ENCODE measurements around the gene AADACL2. TPM values are rescaled to one million over a fixed set of nuclear protein-coding genes. Genes with fewer than 3 reads are reported as not detected.
"Not testable (repeated sequence)": the region's sequence is repeated elsewhere in the genome, so short reads cannot be mapped to it uniquely, and the experiment has no call there.

AADACL2 gene
- total RNA-seq, 1 experiment from 2014 or later: not detected

DNA sequence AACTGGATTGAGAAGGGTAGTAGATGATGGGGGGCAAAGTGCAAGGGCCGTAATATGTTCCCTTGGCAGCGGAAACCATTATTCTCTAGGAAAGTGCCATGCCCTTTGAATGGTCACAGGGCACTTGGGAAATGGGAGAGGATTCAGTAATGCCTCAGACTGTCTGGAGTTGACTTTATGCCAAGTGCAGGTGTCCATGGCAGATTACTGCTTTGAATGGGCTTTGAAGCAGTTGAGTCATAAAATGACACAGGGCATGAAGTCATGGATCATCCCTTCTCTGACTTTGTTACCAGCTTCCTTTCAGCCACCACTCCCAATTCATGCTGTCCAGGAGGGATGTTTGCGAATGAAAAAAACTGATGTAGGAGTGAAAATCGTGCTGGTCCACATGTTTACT lies 20.1 kb downstream of the AADACL2 start:
- H3K27ac Mint-ChIP-seq (ENCODE audit: low read depth, unreplicated experiment): no peak overlapping the region
- no TSS peak for BruUV-seq (replicated peaks)
- H3K9me3 Mint-ChIP-seq (ENCODE audit: unreplicated experiment): peaks cover 9% of the 10 kb centered on the region
- H3K36me3 Mint-ChIP-seq (ENCODE audit: insufficient read depth, unreplicated experiment): peaks cover 6% of the 10 kb centered on the region
- DNase-seq (ENCODE audit: unreplicated experiment): peak; percentile 18
- POLR2A ChIA-PET: no interaction called here
- H3K4me3 Mint-ChIP-seq (ENCODE audit: unreplicated experiment): no peak overlapping the region
- peaks cover 15% of the 10 kb centered on the region for H3K4me1 Mint-ChIP-seq (ENCODE audit: insufficient read depth, unreplicated experiment)
- CTCF ChIA-PET: interaction anchor here (1.0 kb wide), 1 partner anchor 9 kb away, joined by 3 read pairs; no protein-coding TSS in a partner anchor
- TF ChIP-seq, protein P1, sequence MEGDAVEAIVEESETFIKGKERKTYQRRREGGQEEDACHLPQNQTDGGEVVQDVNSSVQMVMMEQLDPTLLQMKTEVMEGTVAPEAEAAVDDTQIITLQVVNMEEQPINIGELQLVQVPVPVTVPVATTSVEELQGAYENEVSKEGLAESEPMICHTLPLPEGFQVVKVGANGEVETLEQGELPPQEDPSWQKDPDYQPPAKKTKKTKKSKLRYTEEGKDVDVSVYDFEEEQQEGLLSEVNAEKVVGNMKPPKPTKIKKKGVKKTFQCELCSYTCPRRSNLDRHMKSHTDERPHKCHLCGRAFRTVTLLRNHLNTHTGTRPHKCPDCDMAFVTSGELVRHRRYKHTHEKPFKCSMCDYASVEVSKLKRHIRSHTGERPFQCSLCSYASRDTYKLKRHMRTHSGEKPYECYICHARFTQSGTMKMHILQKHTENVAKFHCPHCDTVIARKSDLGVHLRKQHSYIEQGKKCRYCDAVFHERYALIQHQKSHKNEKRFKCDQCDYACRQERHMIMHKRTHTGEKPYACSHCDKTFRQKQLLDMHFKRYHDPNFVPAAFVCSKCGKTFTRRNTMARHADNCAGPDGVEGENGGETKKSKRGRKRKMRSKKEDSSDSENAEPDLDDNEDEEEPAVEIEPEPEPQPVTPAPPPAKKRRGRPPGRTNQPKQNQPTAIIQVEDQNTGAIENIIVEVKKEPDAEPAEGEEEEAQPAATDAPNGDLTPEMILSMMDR (IDR thresholded peaks at IDR 0.05; ENCODE audit: unreplicated experiment): no peak
- no peaks in the 10 kb centered on the region for H3K27me3 Mint-ChIP-seq (ENCODE audit: insufficient read depth, unreplicated experiment)
- intact Hi-C loops (cut with micrococcal nuclease): no loop called here

DNA sequence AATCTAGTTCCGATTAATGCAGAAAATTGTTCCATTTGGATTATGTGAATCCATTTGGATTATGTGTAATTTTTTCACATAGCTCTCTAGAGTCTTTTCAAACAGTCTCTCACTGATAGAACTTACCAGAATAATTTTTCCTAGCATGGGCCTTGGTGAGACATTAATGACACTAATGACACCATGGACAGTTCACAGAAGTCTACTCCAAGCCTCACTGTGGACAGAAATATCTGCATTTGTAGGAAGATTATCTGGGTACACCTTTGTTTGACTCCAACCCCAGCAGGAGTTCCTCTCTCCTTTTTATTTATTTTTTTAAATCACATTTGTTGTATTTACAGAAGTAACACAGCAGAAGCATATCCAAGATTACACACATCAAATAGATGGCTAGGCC lies 27.9 kb downstream of the AADACL2 start:
- no peaks in the 10 kb centered on the region for H3K27me3 Mint-ChIP-seq (ENCODE audit: insufficient read depth, unreplicated experiment)
- no peaks in the 10 kb centered on the region for H3K36me3 Mint-ChIP-seq (ENCODE audit: insufficient read depth, unreplicated experiment)
- no peak overlapping the region for H3K4me3 Mint-ChIP-seq (ENCODE audit: unreplicated experiment)
- POLR2A ChIA-PET: no interaction called here
- no peaks in the 10 kb centered on the region for H3K9me3 Mint-ChIP-seq (ENCODE audit: unreplicated experiment)
- no TSS peak for BruUV-seq (replicated peaks)
- CTCF ChIA-PET: interaction anchor here (0.6 to 0.9 kb wide), 3 partner anchors 75 to 541 kb away, joined by 3 read pairs; no protein-coding TSS in a partner anchor
- H3K4me1 Mint-ChIP-seq (ENCODE audit: insufficient read depth, unreplicated experiment): peaks cover 8% of the 10 kb centered on the region
- H3K27ac Mint-ChIP-seq (ENCODE audit: low read depth, unreplicated experiment): no peak overlapping the region
- DNase-seq (ENCODE audit: unreplicated experiment): no peak
- TF ChIP-seq, protein P1 (IDR thresholded peaks at IDR 0.05; ENCODE audit: unreplicated experiment): no peak
- intact Hi-C loops (cut with micrococcal nuclease): no loop called here

DNA sequence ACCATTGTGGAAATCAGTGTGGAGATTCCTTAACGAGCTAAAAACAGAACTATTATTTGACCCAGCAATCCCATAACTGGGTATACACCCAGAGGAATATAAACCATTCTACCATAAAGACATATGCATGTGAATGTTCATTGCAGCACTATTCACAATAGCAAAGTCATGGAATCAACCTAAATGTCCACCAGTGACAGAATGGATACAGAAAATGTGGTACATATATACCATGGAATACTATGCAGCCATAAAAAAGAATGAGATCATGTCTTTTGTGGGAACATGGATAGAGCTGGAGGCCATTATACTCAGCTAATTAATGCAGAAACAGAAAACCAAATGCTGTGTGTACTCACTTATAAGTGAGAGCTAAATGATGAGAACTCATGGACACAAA lies 31.0 kb downstream of the AADACL2 start:
- intact Hi-C loops (cut with micrococcal nuclease); H3K9me3 Mint-ChIP-seq (ENCODE audit: unreplicated experiment); H3K27me3 Mint-ChIP-seq (ENCODE audit: insufficient read depth, unreplicated experiment); BruUV-seq (replicated peaks); CTCF ChIA-PET; DNase-seq (ENCODE audit: unreplicated experiment); H3K36me3 Mint-ChIP-seq (ENCODE audit: insufficient read depth, unreplicated experiment); H3K4me1 Mint-ChIP-seq (ENCODE audit: insufficient read depth, unreplicated experiment); POLR2A ChIA-PET; H3K27ac Mint-ChIP-seq (ENCODE audit: low read depth, unreplicated experiment); H3K4me3 Mint-ChIP-seq (ENCODE audit: unreplicated experiment): not testable (repeated sequence)

DNA sequence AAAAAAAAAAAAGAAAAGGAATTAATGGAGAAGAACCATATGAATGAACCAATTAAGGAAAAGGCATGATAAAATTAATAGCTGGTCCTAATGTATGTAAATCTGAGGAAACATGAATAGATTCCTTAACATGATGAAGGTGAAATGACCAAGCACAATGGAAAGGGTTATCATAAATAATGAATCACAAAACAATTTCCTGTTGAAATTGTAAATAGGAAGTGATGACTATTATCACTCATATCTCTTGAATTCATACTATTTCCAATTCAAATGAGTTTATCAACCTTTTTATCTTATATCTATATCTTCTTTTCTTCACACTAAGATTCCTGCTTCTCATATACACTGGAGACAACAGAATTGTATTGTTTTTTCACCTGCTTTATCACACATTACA lies 32.0 kb downstream of the AADACL2 start:
- Mint-ChIP-seq H3K4me1 (ENCODE audit: insufficient read depth, unreplicated experiment) (peaks cover 10% of the 10 kb centered on the region), H3K27ac (ENCODE audit: low read depth, unreplicated experiment) (no peak overlapping the region), H3K9me3 (ENCODE audit: unreplicated experiment) (no peaks in the 10 kb centered on the region), H3K4me3 (ENCODE audit: unreplicated experiment) (no peak overlapping the region), H3K27me3 (ENCODE audit: insufficient read depth, unreplicated experiment) (no peaks in the 10 kb centered on the region), H3K36me3 (ENCODE audit: insufficient read depth, unreplicated experiment) (peaks cover 6% of the 10 kb centered on the region)
- POLR2A ChIA-PET: interaction anchor here (0.6 kb wide), 1 partner anchor 13 kb away, joined by 5 read pairs; no protein-coding TSS in a partner anchor
- no TSS peak for BruUV-seq (replicated peaks)
- TF ChIP-seq, protein P1 (IDR thresholded peaks at IDR 0.05; ENCODE audit: unreplicated experiment): no peak
- intact Hi-C loops (cut with micrococcal nuclease): no loop called here
- CTCF ChIA-PET: interaction anchor here (0.6 kb wide), 1 partner anchor 352 kb away, joined by 4 read pairs; no protein-coding TSS in a partner anchor
- DNase-seq (ENCODE audit: unreplicated experiment): no peak

DNA sequence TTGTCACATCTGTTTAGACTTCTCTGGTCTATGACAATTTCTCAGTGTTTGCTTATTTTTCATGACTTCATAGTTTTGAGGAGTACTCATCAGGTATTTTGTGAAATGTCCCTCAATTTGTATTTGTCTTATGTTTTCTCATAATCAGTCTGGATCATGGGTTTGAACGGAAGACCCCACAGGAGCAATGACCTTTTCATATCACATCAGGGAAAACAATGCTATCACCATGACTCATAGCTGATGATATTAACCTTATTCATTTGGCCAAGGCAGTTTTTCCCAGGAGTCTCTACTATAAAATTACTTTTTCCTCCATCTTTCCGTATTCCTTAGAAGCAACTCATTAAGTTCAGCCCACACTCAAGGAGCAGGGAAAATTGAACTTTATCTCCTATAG lies 32.7 kb downstream of the AADACL2 start:
- Mint-ChIP-seq H3K4me1 (ENCODE audit: insufficient read depth, unreplicated experiment) (peaks cover 10% of the 10 kb centered on the region), H3K27ac (ENCODE audit: low read depth, unreplicated experiment) (no peak overlapping the region), H3K36me3 (ENCODE audit: insufficient read depth, unreplicated experiment) (peaks cover 6% of the 10 kb centered on the region), H3K9me3 (ENCODE audit: unreplicated experiment) (no peaks in the 10 kb centered on the region), H3K4me3 (ENCODE audit: unreplicated experiment) (no peak overlapping the region), H3K27me3 (ENCODE audit: insufficient read depth, unreplicated experiment) (no peaks in the 10 kb centered on the region)
- TF ChIP-seq, protein P1 (IDR thresholded peaks at IDR 0.05; ENCODE audit: unreplicated experiment): no peak
- BruUV-seq (replicated peaks): no TSS peak
- DNase-seq (ENCODE audit: unreplicated experiment): peak; percentile 41
- intact Hi-C loops (cut with micrococcal nuclease): no loop called here
- ChIA-PET POLR2A (interaction anchor here (0.7 kb wide), 1 partner anchor 15 kb away, joined by 3 read pairs; no protein-coding TSS in a partner anchor), CTCF (no interaction called here)

Data from MCF 10A (cell line).